Measurements from ENCODE around the gene TENM4. TPM values are rescaled to one million over a fixed set of nuclear protein-coding genes. Genes with fewer than 3 reads are reported as not detected.

The TENM4 gene
- total and polyA plus RNA-seq, 4 donors: 0.02 to 0.33 (median 0.14) TPM

- 52% methylated on average over 6 of the region's 6 CpGs for WGBS
Measured at GRCh38 chr11:79312617-79313529, 128.0 kb downstream of the TENM4 start.

GRCh38 chr11:79311461-79311860, 129.4 kb downstream of the TENM4 start:
- no peak overlapping the region for H3K9ac ChIP-seq (ENCODE audit: low read depth in 1 of 2, low read length in 2 of 2)
- H3K27ac ChIP-seq (ENCODE audit: low read depth in 1 of 2, low read length in 2 of 2): no peak overlapping the region
- peaks cover 0 to 1% (median 0%) of the 10 kb centered on the region in 4 donors for H3K9me3 ChIP-seq (ENCODE audit: control insufficient read depth in 4 of 4, low read length in 3 of 4)
- no peaks in the 10 kb centered on the region for H3K4me1 ChIP-seq (ENCODE audit: control insufficient read depth in 4 of 4, insufficient read depth in 4 of 4, low read length in 3 of 4)
- DNase-seq (ENCODE audit: low spot score): no peak
- H3K4me3 ChIP-seq (ENCODE audit: low read depth in 1 of 3, low read length in 3 of 3): no peak overlapping the region
- 82% methylated on average over 3 of the region's 3 CpGs for WGBS
- H3K27me3 ChIP-seq (ENCODE audit: control insufficient read depth in 4 of 4, insufficient read depth in 4 of 4, low read length in 3 of 4): no peaks in the 10 kb centered on the region
- no peaks in the 10 kb centered on the region for H3K36me3 ChIP-seq (ENCODE audit: control insufficient read depth in 4 of 4, insufficient read depth in 3 of 4, low read depth in 1 of 4, low read length in 3 of 4)
- TF ChIP-seq RXRA (IDR thresholded peaks at IDR 0.05) (no peak), JUND (IDR thresholded peaks at IDR 0.05) (no peak), REST (IDR thresholded peaks at IDR 0.05) (no peak), HNF4A (conservative IDR thresholded peaks at IDR 0.05) (no peak), YY1 (IDR thresholded peaks at IDR 0.05) (no peak), SP1 (IDR thresholded peaks at IDR 0.05) (no peak), EGR1 (IDR thresholded peaks at IDR 0.05; ENCODE audit: low read depth in 2 of 2) (no peak), NR2F2 (IDR thresholded peaks at IDR 0.05) (no peak), ZBTB33 (IDR thresholded peaks at IDR 0.05) (no peak), HNF4G (IDR thresholded peaks at IDR 0.05) (no peak), GABPA (IDR thresholded peaks at IDR 0.05 in 1 of 2, conservative IDR thresholded peaks at IDR 0.05 in 1 of 2) (no peak), TAF1 (conservative IDR thresholded peaks at IDR 0.05) (no peak), FOXA2 (IDR thresholded peaks at IDR 0.05) (no peak)
- TF ChIP-seq, protein P1, sequence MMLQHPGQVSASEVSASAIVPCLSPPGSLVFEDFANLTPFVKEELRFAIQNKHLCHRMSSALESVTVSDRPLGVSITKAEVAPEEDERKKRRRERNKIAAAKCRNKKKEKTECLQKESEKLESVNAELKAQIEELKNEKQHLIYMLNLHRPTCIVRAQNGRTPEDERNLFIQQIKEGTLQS (IDR thresholded peaks at IDR 0.05): no peak
- TF ChIP-seq, protein P2, sequence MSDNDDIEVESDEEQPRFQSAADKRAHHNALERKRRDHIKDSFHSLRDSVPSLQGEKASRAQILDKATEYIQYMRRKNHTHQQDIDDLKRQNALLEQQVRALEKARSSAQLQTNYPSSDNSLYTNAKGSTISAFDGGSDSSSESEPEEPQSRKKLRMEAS (IDR thresholded peaks at IDR 0.05): no peak

More at GRCh38 chr11:79312617-79313529, 128.0 kb downstream of the TENM4 start:
- no peaks in the 10 kb centered on the region for H3K27me3 ChIP-seq (ENCODE audit: control insufficient read depth in 4 of 4, insufficient read depth in 4 of 4, low read length in 3 of 4)
- no peak for TF ChIP-seq JUND (IDR thresholded peaks at IDR 0.05)
- TF ChIP-seq RAD21 (IDR thresholded peaks at IDR 0.05): no peak
- TF ChIP-seq, protein P1 (IDR thresholded peaks at IDR 0.05): no peak
- TF ChIP-seq CTCF (IDR thresholded peaks at IDR 0.05; ENCODE audit: low read depth, low read length, missing input control): no peak
- no peak for TF ChIP-seq HNF4A (conservative IDR thresholded peaks at IDR 0.05)
- TF ChIP-seq NR2F2 (IDR thresholded peaks at IDR 0.05): no peak
- no peak for TF ChIP-seq GABPA (IDR thresholded peaks at IDR 0.05 in 1 of 2, conservative IDR thresholded peaks at IDR 0.05 in 1 of 2)
- no peak for TF ChIP-seq FOXA1 (IDR thresholded peaks at IDR 0.05)
- TF ChIP-seq RXRA (IDR thresholded peaks at IDR 0.05): no peak
- H3K9me3 ChIP-seq (ENCODE audit: control insufficient read depth in 4 of 4, low read length in 3 of 4): no peaks in the 10 kb centered on the region
- H3K27ac ChIP-seq (ENCODE audit: low read depth in 1 of 2, low read length in 2 of 2): no peak overlapping the region
- H3K4me1 ChIP-seq (ENCODE audit: control insufficient read depth in 4 of 4, insufficient read depth in 4 of 4, low read length in 3 of 4): no peaks in the 10 kb centered on the region
- no peak overlapping the region for H3K9ac ChIP-seq (ENCODE audit: low read depth in 1 of 2, low read length in 2 of 2)
- DNase-seq (ENCODE audit: low spot score): no peak
- H3K36me3 ChIP-seq (ENCODE audit: control insufficient read depth in 4 of 4, insufficient read depth in 3 of 4, low read depth in 1 of 4, low read length in 3 of 4): no peaks in the 10 kb centered on the region
- no peak overlapping the region for H3K4me3 ChIP-seq (ENCODE audit: low read depth in 1 of 3, low read length in 3 of 3)
